CD4-positive, alpha-beta T cell treated with Interleukin-6 for 4 hours (primary cell): Measurements from ENCODE around the gene SPRY1.

ENCODE experiments used
- DNase-seq: peaks from one replicate; pipeline ENCODE4 v3.0.0-alpha.2; 2020; ENCODE audit warnings: mixed read lengths

Gene SPRY1

DNA sequence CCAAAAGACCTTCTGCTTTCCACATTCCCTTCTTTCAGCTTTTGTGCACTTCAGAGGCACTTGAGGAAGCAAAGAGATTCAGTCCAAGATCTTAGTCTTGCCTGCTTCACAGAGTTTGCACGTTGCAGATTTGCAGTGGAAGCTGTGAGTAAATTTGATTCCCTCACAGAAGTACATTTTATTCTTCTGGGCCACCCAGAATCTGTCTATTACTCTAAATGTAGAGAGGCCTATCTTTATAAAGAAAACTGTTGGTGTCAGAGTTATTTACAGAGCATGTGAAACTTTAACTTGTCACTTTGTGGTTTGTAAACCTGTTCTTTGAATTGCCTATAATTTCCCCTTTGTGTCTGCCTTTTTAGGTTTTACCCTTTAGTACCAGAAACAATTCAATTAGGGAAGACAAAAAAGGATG, 15.5 kb downstream of the SPRY1 start:
- DNase-seq: no peak

DNA sequence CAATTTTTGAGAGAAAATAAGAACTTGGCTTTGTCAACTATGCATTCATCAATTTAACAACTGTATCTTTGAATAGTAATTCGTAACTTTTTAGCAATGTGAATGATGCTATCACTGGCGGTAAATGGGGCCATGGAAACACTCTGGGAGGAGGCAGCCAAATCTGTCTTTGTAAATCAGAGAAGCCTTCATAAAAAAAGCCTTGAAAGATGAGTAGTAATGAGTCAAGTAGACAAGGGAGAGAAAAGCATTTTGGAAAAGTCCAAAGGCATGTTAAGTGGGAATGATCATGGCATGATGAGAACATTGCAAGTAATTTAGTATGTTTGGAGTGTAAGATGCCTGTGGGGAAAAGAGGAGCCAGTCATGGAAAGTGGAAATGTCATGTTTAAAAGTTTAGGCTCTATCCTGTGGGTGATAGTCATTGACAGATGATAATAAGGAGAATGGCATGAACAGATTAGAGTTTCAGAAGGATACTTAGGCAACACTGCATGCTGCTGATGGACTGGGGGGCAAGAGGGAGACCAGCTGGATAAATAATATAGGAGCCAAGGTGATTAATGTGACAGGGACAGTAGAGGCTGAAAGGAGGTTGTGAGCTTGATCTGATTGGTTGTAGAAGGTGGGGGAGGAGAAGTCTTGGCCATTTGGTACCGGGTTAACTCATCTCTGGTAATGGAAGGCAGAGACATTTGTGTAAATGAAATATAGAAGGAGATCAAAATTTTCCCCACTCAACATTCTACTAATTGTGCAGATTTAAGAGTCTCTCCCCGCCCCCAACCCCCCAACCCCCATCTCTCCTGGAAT, 16.3 kb downstream of the SPRY1 start:
- DNase-seq: no peak

DNA sequence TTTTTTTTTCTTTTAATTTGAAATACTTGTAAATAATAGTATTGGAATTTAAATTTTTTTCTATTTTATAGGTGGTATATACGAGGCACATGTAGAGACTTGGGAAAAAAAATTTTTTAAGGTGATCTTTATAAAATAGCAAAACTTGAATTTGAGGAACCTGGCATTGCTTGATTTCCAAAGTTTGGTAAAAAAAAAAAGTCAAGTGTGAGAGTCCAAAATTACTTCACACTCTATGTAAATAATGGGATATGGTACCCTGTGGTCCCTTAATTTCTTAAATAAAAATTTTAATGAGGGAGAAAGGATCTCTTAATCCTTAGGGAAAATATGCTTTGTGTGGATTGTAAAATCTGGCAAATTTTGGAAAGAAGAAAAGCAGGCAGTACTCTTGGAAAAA, 19.0 kb downstream of the SPRY1 start:
- no peak for DNase-seq

DNA sequence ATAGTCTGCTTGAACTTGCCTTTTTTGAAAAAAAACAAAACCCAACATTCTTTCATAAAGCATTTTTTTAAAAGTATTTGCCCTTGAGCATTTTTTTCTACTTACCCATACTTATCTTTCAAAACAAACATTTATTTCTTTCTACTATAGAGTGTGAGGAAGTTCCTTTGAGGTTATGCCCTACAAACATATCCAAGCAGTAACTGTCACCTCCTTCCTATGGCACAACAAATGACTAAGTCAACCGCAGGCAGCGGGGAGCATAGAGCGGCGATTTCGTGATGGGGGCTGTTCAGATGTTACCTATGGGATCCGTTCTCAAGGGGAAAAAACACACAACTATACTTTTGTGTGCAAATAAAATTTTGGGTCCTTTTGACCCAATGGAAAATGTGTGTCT, 19.4 kb downstream of the SPRY1 start:
- DNase-seq: peak; percentile 21

DNA sequence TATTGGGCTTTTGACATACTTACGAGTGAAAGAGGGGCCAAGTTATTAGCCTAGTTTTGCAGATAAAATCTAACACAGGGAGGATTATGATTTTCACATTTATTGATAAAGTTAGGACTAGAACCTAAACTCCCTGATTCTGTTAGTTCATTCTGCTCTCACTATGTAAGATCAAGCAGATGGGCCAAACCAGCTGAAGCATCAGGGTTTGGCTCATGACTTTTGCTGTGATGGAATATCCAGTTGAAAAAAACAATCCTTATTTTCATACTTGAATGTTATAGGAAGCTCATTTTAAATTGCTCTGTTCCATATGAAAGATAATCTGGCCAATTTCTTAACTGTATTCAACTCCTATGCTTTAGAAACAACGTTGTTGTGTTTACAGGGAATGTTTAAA, 21.2 kb downstream of the SPRY1 start:
- DNase-seq: no peak

DNA sequence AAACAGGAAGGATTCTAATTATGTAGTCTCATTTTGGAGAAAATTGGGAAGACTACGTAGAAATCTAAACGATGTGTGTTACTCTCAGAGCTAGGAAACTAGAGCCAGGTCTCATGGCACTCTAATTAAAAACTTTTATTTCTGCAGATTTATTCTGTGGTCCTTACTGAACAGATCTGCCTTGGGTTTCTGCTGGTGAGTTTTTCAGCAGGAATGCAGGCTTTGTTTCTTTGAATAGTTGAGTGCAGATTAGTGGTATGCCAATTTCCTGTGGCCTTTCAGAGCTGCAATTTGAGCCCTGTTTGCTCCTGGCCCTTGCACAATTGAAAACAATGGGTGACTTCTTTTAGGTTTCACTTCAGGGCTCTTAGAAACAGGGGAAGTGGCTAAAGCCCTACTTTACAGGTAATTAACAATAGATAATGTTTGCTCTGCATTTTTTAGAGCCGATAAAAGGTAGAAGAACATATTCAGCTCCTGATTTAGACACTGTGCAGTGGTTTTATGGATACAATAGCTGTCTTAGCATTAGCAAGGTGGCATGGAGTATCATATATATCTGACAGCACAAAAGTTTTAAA, 21.8 kb downstream of the SPRY1 start:
- no peak for DNase-seq

DNA sequence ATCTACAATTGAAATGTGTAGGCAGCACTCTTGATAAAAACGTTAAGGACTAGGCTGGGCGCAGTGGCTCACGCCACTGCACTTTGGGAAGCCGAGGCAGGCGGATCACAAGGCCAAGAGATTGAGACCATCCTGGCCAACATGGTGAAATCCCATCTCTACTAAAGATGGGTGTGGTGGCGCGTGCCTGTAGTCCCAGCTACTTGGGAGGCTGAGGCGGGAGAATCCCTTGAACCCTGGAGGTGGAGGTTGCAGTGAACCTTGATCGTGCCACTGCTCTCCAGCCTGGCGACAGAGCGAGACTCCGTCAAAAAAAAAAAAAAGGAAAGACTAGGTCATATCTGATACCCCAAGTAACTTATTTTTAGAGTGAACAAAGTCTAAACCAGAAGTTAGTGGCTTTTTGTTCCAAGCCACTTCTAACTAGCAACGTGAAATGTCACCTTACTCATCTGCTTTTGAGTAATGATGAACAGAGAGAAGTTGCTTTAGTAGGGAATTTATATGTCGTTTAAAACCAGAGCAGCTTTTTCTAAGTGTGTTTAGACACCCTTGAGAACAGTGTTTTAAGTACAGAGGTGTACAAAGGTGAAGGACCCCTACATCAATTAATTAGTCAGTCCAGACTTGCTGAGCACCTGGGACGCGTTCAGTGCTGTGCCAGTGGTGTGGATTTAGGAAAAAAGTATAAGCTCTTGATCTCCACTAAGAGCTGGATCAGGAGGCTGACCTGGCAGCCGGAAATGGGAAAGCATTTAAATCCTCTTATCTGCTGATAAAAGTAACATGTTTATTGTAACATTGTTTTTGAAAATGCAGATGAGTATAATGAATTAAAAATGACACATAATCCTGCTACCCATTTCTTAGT, 23.5 kb downstream of the SPRY1 start:
- DNase-seq: no peak

DNA sequence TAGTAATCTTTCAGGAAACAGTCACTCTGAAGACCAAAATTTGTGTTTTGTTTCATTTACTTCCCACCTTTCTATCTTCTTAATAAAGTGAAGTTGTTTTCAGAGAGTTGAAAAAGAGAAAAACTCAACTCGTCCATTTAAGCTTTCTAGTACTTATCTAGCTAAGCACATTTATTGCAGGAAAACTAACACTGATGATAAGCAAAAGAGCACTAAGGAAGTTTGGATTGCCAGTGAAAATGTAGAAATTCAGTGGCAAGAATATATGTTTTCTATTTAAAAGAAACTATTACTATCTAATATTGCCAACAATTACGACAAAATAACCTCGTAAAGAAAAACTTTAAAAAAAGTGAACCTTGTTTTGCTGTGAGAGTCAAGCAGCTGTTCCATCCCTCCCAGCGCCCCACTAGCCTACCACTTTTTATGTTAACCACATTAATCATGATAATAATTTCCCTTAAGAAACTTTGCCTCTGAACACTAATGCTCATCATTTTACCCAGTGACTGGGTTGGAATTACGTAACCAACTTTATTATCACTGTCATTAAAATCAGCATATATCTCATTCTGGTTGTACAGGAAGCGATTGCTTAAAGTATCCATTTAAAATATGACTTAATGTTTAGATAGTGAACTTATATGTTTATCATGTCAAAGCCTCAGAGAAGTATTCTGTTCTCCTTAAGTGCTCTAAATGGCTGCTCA, 24.8 kb downstream of the SPRY1 start:
- DNase-seq: no peak

DNA sequence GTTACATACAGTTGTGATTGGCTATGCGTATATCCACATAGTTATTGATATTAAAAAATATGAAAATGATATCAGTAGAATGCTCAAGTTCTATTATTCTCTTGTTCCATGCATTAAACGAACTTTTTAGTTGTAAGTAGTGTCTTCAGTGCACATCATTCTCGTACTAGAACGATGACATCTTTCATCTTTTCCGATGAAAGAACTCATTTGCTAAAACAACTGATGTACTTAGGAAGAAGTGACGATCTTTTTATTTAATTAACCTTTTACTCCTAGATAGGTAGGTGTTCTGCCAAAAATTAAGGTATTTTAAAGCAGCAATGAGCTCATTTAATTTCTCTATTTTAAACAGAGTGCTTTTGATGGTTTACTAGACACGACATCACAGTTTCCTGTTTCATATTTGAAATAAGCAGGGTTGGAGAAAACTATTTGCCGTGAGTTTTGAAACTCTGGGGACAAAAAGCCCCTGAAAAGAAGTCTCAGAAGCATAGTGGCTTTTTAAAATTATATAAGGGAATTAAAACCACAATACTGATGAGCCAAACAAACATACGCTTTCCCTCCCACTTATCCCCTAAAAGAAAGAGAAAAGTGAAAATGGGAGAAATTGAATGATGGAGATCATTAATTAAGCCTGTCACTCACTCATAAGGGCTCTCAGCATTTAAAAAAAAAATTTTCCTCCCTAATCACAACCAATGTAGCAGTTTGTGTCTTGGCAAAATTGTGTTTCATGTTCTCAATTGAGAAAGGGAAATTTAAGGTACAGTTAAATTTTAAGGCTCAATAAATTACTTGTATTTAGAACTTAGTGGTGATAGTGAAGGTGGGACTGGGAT, 25.6 kb downstream of the SPRY1 start:
- no peak for DNase-seq

DNA sequence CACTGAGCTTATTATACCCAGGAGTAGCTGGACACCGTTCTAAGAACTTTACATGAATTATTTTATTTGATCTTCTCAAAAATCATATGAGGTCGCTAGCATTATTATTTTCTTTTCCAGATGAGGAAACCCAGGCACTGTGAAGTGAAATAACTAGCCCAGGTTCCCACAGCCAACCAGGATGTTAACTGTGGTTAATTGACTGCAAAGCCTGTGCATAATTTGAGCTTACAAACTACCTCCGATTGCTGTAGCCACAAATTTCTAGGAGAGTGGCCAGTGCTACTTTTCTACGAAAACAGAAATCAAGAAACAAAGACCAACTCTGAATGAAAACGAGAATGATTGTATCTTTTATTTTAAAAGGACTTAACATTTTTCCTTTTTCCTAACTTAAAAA, 27.2 kb downstream of the SPRY1 start:
- DNase-seq: no peak

DNA sequence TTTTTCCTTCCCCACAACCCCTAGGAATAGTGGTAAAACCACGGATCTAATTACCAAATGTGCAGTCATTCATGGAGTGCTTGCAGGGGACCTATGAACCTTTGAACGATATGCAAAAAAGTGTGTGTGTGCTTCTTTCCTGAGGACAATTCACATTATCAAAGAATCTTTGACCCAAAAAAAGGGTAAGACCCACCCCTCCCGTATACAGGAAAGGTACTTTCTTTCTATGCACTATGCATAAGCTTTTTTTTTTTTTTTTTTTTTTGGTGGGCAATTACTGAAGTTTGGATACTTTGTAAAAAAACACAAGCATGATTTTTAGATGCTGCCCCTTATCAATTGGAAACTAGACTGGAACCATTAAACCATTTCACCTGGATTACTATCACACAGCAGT, 31.4 kb downstream of the SPRY1 start:
- no peak for DNase-seq

DNA sequence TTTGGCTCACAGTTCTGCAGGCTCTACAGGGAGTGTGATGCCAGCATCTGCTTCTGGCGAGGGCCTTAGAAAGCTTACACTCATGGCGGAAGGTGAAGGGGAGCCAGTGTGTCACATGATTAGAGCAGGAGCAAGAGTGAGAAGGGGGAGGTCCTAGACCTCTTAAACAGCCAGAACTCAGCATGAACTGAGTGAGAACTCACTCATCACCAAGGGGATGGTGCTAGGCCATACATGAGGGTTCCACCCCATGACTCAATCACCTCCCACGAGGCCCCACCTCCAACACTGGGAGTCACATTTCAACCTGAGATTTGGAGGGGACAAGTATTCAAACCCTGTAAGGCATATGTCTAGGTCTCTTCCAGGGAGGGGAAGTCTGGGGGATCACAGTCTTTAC, 33.4 kb downstream of the SPRY1 start:
- DNase-seq: no peak

DNA sequence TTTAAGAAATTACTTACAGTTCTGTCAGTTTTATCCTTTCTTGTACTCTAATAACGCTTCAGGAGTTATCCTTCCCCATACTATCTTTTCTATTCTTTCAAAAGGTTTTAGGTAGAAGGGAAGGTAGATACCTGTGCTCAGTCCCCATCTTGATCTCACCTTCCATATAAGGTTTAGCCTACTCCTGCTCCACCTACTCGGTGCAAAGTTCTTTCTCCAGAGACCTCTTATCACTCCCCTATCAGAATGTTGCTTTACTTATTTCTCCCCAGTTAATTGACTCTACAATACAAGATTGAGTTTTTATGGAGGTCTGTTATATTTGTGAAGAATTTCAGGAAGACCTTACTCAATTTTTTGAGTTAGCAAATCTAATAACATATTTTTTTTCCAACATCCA, 33.9 kb downstream of the SPRY1 start:
- DNase-seq: no peak

DNA sequence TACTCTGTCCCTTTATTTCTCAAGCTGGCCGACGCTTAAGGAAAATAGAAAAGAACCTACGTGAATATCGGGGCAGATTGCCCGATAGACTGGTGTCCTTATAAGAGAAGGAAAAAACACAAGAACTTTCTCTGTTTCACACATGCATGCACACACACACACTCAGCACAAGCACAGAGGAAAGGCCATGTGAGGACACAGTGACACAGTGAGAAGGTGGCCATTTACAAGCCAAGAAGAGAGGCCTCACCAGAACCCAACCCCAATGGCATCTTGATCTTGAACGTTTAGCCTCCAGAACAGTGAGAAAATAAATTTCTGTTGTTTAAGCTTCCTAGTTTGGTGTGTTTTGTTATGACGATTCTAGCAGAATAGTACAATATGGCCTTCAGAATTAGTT, 37.0 kb downstream of the SPRY1 start:
- no peak for DNase-seq

DNA sequence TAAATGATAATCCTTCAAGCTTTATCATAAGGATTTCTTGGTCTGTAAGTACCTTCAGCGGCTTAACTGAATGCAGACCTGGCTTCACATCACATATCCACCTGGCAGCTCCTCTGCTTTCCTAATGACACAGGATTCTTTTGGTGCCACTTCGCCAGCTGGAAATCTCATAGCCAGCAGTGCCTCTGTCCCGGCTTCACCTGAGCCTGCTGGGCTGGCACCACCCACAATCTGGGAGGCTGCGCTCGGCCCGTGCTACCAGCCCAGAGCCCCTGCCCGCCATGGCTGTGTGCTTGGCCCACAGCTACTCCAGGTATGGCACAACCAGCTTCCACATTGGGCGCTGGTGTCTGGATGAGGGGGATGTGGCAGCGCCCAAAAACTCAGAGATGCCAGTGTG, 37.4 kb downstream of the SPRY1 start:
- no peak for DNase-seq

DNA sequence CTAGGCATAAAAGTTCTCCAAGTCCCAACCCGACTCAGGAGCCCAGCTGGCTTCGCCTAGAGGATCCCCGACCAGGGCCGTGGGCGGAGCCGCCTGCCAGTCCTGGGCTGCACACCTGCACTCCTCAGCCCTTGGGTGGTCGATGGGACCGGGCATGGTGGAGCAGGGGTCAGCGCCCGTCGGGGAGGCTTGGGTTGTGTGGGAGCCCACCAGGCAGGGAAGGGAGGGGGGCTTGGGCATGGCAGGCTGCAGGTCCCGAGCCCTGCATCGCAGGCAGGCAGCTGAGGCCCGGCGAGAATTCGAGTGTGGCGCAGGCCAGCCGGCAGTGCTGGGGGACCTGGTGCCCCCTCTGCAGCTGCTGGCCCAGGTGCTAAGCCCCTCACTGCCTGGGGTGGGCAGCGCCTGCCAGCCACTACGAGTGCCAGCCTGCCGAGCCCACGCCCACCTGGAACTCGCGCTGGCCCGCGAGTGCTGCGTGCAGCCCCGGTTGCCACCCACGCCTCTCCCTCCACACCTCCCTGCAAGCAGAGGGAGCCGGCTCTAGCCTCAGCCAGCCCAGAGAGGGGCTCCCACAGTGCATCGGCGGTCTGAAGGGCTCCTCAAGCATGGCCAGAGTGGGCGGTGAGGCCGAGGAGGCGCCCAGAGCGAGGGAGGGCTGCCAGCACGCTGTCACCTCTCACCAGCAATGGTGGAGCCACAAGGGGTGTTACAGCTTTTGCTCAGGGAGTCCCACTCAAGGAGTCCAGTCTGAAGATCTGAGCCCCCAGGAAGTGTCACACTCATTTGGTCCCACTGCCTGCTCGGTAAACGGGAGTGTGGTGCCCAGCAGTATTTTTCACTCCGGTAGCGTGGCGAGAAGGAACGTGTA, 38.9 kb downstream of the SPRY1 start:
- DNase-seq: no peak

DNA sequence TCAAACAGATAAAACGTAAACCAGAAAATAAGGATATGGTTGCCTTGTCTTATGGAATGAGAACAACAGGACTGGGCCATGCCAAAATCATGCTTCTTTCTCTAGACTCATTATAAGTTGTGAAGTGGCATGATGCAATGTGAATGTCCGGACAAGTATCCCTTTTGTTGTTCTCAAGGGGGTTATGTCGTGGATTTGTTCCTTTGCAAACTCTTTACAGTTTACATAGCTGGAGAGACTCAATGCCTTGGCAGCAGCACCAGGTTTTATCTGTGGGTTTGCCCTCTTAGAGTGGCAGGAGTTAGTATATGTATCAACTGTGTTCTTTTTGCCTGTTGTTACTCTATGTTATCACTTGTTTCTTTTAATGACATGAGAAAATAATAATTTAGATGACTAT, 41.4 kb downstream of the SPRY1 start:
- no peak for DNase-seq

DNA sequence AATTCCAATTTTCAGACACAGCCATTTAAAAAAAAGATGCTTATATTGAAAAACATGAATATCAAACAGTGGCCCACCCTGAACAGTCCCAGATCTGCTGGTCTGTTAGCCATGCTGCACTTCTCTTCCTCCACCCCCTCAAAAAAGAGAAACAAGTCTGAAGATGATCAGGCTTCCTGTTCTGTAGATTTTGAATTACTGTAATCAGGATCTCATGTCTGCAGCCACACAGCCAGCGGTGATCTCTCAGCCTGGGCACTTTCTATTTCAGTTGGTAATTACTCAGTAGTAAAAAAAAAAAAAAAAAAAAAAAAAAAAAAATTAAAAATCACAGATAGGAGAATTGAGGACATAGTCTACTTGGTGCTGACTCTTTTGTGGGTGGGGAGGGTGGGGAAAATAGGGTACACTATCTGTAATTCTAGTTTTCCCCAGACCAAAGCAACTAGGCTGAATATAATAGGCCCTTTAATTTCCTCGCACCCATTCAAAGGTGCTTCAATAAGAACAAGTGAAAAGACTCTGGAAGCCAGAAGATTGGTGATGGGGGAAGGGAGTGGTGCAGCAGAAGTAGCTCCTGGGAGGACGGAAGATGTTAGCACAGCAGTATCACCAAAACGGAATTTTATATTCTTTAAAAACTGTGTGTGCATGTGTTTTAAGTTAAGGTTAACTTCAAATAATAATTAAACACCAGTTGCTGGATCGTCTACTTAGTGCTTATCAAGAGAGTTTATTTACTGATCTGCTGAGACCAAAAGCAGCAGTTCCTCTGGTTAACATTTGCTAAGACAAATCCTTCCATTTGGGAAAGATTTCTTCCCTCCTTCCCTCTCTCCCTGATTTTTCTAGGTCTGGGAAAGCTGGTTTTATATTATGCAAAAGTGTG, 47.0 kb downstream of the SPRY1 start:
- DNase-seq: peak; percentile 24

DNA sequence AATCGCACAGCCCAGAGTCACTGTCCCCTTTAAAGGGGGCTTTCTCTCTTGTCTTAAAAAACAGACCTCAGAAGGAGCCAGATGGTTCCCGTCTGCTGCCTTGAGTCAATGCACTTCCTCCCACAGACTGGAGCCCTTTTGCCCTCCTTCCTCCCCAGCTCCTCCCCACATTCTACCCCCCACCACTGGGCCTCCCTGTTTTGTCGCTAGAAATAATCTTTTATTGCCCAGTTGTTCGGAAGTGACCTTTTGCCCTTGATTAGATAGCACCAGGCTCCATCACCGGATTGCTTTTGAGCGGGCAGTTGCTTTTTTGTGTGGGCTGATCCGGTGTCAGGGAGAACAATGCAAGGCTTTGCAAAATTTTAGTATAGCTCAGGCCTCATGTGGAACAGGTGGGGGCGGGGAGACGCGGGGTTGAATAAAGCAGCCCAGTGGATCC, 47.7 kb downstream of the SPRY1 start:
- peak; percentile 35 for DNase-seq

DNA sequence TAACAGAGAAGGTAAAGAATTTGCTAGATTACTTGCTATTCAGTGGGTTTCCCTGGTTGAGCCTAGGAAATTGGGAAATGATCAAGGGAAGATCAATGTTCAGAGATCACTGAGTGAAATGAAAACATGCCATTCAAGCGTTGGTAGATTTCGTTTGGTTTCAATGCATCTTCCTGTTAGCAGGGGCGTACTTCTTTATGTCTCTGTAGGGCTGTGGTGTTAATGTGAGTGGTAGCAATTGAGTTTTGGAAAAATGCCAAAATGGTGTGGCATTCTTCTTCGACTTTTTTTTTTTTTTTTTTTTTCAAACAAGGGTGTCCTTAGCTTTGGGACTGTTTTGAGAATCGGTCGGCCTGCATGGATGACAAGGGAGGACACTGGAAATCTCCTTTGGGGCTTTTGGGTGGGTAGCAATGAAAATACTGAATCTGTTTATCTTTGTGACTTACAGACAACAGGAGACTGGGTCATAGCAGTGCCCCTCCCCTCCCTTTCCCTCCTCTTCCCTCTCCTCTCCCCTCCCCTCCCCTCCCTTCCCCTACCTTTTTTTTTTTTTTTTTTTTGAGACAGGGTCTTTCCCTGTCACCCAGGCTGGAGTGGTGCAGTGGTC, 50.4 kb downstream of the SPRY1 start:
- no peak for DNase-seq
